Muscle of arm (tissue), 12 donors: Measurements from ENCODE around the gene MCM5. TPM values are rescaled to one million over a fixed set of nuclear protein-coding genes. Genes with fewer than 3 reads are reported as not detected.
A peak's percentile ranks its signal among the peaks of the same experiment; 100 is the strongest.
"Not testable (repeated sequence)": the region's sequence is repeated elsewhere in the genome, so short reads cannot be mapped to it uniquely, and the experiment has no call there.

ENCODE experiments used
- DNase-seq: peaks from one replicate; pipeline ENCODE4 v3.0.0-alpha.2; 2013
- polyA plus RNA-seq, 12 donors: library from polyadenylated mRNA; unstranded; fragments of 120-200 nt; gene quantifications; one replicate each; pipeline ENCODE4 v1.2.1, GENCODE V29; 2013; ENCODE audit not compliant: insufficient read length in 12 of 12

MCM5 gene
- polyA plus RNA-seq, 12 donors = 26.2 to 66.4 (median 29.9) TPM; not detected in 1

- peak; percentile 95 for DNase-seq
Observed at GRCh38 chr22:35376728-35377472, 23.0 kb upstream of the MCM5 start.

- DNase-seq = no peak
Observed at GRCh38 chr22:35377735-35378134, 22.2 kb upstream of the MCM5 start.

GRCh38 chr22:35378621-35379020 lies 21.3 kb upstream of the MCM5 start:
- no peak for DNase-seq

- no peak for DNase-seq
Observed at GRCh38 chr22:35379146-35379993, 20.6 kb upstream of the MCM5 start.

GRCh38 chr22:35380013-35380412 lies 19.9 kb upstream of the MCM5 start:
- DNase-seq = no peak

GRCh38 chr22:35380537-35381423 lies 19.2 kb upstream of the MCM5 start, which contains the start of gene HMOX1:
TSS of gene HMOX1 (plus strand) at chr22:35381096. CDS start at chr22:35381174, 78 bp downstream.
- DNase-seq = peak; percentile 79

GRCh38 chr22:35381424-35382009 lies 18.4 kb upstream of the MCM5 start:
- no peak for DNase-seq

GRCh38 chr22:35383679-35384071 lies 16.3 kb upstream of the MCM5 start:
- no peak for DNase-seq

GRCh38 chr22:35384527-35384926 lies 15.4 kb upstream of the MCM5 start:
- DNase-seq = no peak

- no peak for DNase-seq
Observed at GRCh38 chr22:35384975-35385588, 14.9 kb upstream of the MCM5 start.

- DNase-seq = no peak
Observed at GRCh38 chr22:35386670-35387288, 13.2 kb upstream of the MCM5 start.

GRCh38 chr22:35390933-35391332 lies 9.0 kb upstream of the MCM5 start:
- no peak for DNase-seq

GRCh38 chr22:35392357-35392756 lies 7.6 kb upstream of the MCM5 start:
- no peak for DNase-seq

GRCh38 chr22:35393116-35394010 lies 6.6 kb upstream of the MCM5 start:
- DNase-seq = no peak

- no peak for DNase-seq
Observed at GRCh38 chr22:35394011-35394312, 6.0 kb upstream of the MCM5 start.

- DNase-seq = no peak
Observed at GRCh38 chr22:35394810-35395563, 5.0 kb upstream of the MCM5 start.

- DNase-seq = not testable (repeated sequence)
Observed at GRCh38 chr22:35396622-35397021, 3.3 kb upstream of the MCM5 start.

GRCh38 chr22:35397095-35397904 lies 2.6 kb upstream of the MCM5 start:
- no peak for DNase-seq
